Mesenchymal stem cell (in vitro differentiated cells and primary cell): Measurements from ENCODE around the gene CUEDC1.

Experiments used
- DNase-seq: peaks from one replicate; pipeline ENCODE4 v3.0.0-alpha.2; 2013
- H2AFZ ChIP-seq: one replicate; pipeline ENCODE4 v1.6.1; 2013; ENCODE audit warnings: low read depth, mild to moderate bottlenecking, control low read depth, inconsistent platforms, low read length, moderate library complexity
- H2AK5ac ChIP-seq: 2 replicates; pipeline ENCODE4 v1.6.1; 2013; ENCODE audit warnings: low read length, moderate library complexity, mild to moderate bottlenecking, inconsistent platforms; ENCODE audit not compliant: severe bottlenecking
- H2BK120ac ChIP-seq: one replicate; pipeline ENCODE4 v1.6.1; 2013; ENCODE audit warnings: low read depth, mild to moderate bottlenecking, inconsistent platforms, low read length, moderate library complexity
- H2BK12ac ChIP-seq, 2 experiments: one replicate each; pipeline ENCODE4 v1.6.1; 2013; ENCODE audit warnings: inconsistent platforms in 2 of 2, low read length in 2 of 2, mild to moderate bottlenecking in 2 of 2, moderate library complexity in 2 of 2, control low read depth in 1 of 2
- H2BK15ac ChIP-seq: one replicate; pipeline ENCODE4 v1.6.1; 2013; ENCODE audit warnings: mild to moderate bottlenecking, low read depth, inconsistent platforms; ENCODE audit not compliant: poor library complexity, severe bottlenecking
- H2BK5ac ChIP-seq: 2 replicates; pipeline ENCODE4 v1.6.1; 2013; ENCODE audit warnings: low read depth, mild to moderate bottlenecking, low read length, control low read depth, inconsistent platforms; ENCODE audit not compliant: poor library complexity, severe bottlenecking
- H3K14ac ChIP-seq, 2 experiments: one replicate each; pipeline ENCODE4 v1.6.1; 2013; ENCODE audit warnings: inconsistent platforms in 2 of 2, low read length in 2 of 2, control low read depth in 1 of 2, mild to moderate bottlenecking in 1 of 2, moderate library complexity in 1 of 2
- H3K18ac ChIP-seq, 2 experiments: one replicate each; pipeline ENCODE4 v1.6.1; 2013; ENCODE audit warnings: inconsistent platforms in 2 of 2, low read length in 2 of 2, control low read depth in 1 of 2, low read depth in 1 of 2, mild to moderate bottlenecking in 1 of 2
- H3K23ac ChIP-seq, 2 experiments: one replicate each; pipeline ENCODE4 v1.6.1; 2013; ENCODE audit warnings: inconsistent platforms in 2 of 2, low read length in 2 of 2, mild to moderate bottlenecking in 2 of 2, moderate library complexity in 2 of 2, control low read depth in 1 of 2
- H3K27ac ChIP-seq: 2 replicates; pipeline ENCODE4 v1.5.1; 2013; ENCODE audit warnings: mild to moderate bottlenecking, moderate library complexity, low read length, control low read depth, inconsistent platforms; ENCODE audit not compliant: poor library complexity, severe bottlenecking
- H3K27me3 ChIP-seq, 2 experiments: 2 replicates each; pipeline versions ENCODE4 v1.6.1 to v1.7.0; 2013; ENCODE audit warnings: low read length in 2 of 2, mild to moderate bottlenecking in 2 of 2, moderate library complexity in 2 of 2, control low read depth in 1 of 2, inconsistent platforms in 1 of 2; ENCODE audit not compliant: control insufficient read depth in 1 of 2, insufficient read depth in 1 of 2
- H3K36me3 ChIP-seq, 2 experiments: 2 replicates each; pipeline versions ENCODE4 v1.6.1 to v1.7.0; 2013; ENCODE audit warnings: low read length in 2 of 2, control low read depth in 1 of 2, inconsistent platforms in 1 of 2, low read depth in 1 of 2, mild to moderate bottlenecking in 1 of 2; ENCODE audit not compliant: insufficient read depth in 2 of 2, control insufficient read depth in 1 of 2
- H3K4ac ChIP-seq, 2 experiments: one replicate each; pipeline ENCODE4 v1.6.1; 2013; ENCODE audit warnings: inconsistent platforms in 2 of 2, low read length in 2 of 2, mild to moderate bottlenecking in 2 of 2, moderate library complexity in 2 of 2, control low read depth in 1 of 2, low read depth in 1 of 2
- H3K4me1 ChIP-seq: 2 replicates; pipeline ENCODE4 v1.6.1; 2013; ENCODE audit warnings: low read depth, low read length, control low read depth; ENCODE audit not compliant: control insufficient read depth, insufficient read depth
- H3K4me2 ChIP-seq: 2 replicates; pipeline ENCODE4 v1.6.1; 2013; ENCODE audit warnings: low read length, mild to moderate bottlenecking, inconsistent platforms; ENCODE audit not compliant: poor library complexity, severe bottlenecking
- H3K4me3 ChIP-seq, 2 experiments: 2 replicates each; pipeline versions ENCODE4 v1.5.1 to v1.7.0; 2013; ENCODE audit warnings: low read length in 2 of 2, mild to moderate bottlenecking in 2 of 2, control low read depth in 1 of 2, low read depth in 1 of 2; ENCODE audit not compliant: insufficient read depth in 1 of 2
- H3K79me1 ChIP-seq: replicated peaks from 2 replicates; pipeline ENCODE4 v1.6.1; 2013; ENCODE audit warnings: mild to moderate bottlenecking, control low read depth, low read length, inconsistent platforms; ENCODE audit not compliant: poor library complexity, severe bottlenecking
- H3K9ac ChIP-seq: 2 replicates; pipeline ENCODE4 v1.7.0; 2013; ENCODE audit warnings: mild to moderate bottlenecking, low read length, moderate library complexity
- H3K9me3 ChIP-seq: 2 replicates; pipeline ENCODE4 v1.7.0; 2013; ENCODE audit warnings: mild to moderate bottlenecking, low read length; ENCODE audit not compliant: control insufficient read depth
- H4K8ac ChIP-seq: one replicate; pipeline ENCODE4 v1.6.1; 2013; ENCODE audit warnings: inconsistent platforms, mild to moderate bottlenecking, low read length, moderate library complexity
- H4K91ac ChIP-seq: one replicate; pipeline ENCODE4 v1.6.1; 2013; ENCODE audit warnings: mild to moderate bottlenecking, low read length, inconsistent platforms
- WGBS: methylation state at CpG from one replicate; pipeline ENCODE4 v1.1.7; 2013; ENCODE audit warnings: mixed read lengths; 5-methylcytosine and 5-hydroxymethylcytosine counted together

Gene CUEDC1

DNA sequence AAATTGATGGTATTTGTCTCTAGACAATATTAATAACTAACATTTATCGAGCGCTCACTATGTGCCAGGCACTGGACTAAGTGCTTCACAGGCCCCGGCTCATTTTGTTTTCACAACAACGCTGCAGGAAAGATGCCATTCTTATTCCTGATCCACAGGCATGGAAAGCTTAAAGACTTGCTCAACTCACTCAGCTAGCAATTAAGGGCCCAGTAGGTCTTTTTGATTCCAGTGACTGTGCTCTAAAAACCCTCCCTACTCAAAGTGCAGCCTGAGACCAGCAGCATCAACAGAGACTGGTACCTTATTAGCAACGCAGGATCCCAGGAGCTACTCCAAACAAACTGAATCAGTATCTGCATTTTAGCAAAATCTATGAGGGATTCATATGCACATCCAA, 35.3 kb downstream of the CUEDC1 start:
- Histone ChIP-seq H3K79me1 (peaks cover 34% of the 10 kb centered on the region), H3K23ac (no peak overlapping the region), H2AK5ac (no peak overlapping the region), H3K18ac (no peak overlapping the region), H2BK12ac (no peak overlapping the region), H3K27ac (no peak overlapping the region), H3K36me3 (peaks cover 3 to 12% of the 10 kb centered on the region in 2 experiments), H2BK5ac (no peak overlapping the region), H3K9ac (no peak overlapping the region), H2BK15ac (no peak overlapping the region), H3K4me1 (peaks cover 29% of the 10 kb centered on the region), H3K27me3 (no peaks in the 10 kb centered on the region), H3K9me3 (no peaks in the 10 kb centered on the region), H2AFZ (no peak overlapping the region), H3K4ac (no peak overlapping the region), H3K4me2 (no peak overlapping the region), H4K8ac (no peak overlapping the region), H4K91ac (no peak overlapping the region), H2BK120ac (no peak overlapping the region), H3K4me3 (no peak overlapping the region), H3K14ac (no peak overlapping the region)
- WGBS, result 92% methylated on average over 5 of the region's 5 CpGs
- no peak for DNase-seq

DNA sequence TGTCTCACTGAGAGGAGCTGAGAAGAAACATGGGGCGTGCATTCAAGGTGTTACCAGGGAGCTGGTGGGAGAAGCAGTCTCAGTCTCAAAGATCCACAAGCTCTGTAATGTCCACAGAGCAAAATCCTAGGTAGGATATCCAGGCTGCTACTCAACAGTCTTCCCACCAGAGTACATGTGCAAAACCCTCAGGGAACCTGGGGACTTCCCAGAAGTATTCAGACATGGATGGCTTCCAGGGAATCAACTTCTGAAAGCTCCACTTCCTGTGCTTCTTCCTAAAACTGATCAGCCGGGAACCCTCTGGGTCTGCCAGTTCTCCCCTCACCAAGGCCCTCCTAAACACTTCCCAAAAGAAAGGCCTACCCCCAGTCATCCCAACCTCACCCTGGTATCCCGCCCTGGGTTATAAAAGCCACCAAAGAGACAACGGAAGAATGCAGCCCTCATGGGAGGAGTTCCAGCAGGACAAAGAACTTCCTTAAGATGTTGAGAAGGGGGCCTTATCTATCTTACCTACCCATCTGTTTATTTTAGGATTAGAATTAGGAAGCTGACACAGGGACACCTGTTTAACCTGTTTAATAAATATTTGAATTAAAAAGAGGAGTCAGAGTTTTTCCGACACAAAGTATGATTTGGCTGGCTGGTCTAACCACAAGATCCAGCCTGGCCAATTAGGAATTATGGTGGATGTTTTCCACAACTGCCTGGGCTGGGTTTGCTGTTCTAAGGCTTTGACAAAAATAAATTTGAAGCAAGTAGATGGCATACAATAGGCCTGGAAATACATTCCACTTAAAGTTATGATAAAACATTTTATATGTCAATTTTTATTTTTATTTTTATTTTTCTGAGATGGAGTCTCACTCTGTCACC, 37.0 kb downstream of the CUEDC1 start:
- H2BK12ac ChIP-seq, result peak overlapping the region in 1 of 2 experiments; percentile 80
- peak overlapping the region in 1 of 2 experiments; percentile 11 for H3K4ac ChIP-seq
- no peaks in the 10 kb centered on the region for H3K9me3 ChIP-seq
- peak overlapping the region in 1 of 2 experiments; percentile 67 for H3K18ac ChIP-seq
- H3K4me3 ChIP-seq, result no peak overlapping the region
- H3K36me3 ChIP-seq, result peaks cover 3 to 9% of the 10 kb centered on the region in 2 experiments
- no peak overlapping the region for H3K23ac ChIP-seq
- no peaks in the 10 kb centered on the region for H3K27me3 ChIP-seq
- H3K27ac ChIP-seq, result no peak overlapping the region
- peak overlapping the region; percentile 10 for H4K91ac ChIP-seq
- no peak overlapping the region for H2AFZ ChIP-seq
- no peak overlapping the region for H2BK5ac ChIP-seq
- peak overlapping the region; percentile 24 for H2BK120ac ChIP-seq
- H3K79me1 ChIP-seq, result peaks cover 46% of the 10 kb centered on the region
- 67% methylated on average over 3 of the region's 5 CpGs for WGBS
- no peak overlapping the region for H4K8ac ChIP-seq
- peak overlapping the region; percentile 5 for H2AK5ac ChIP-seq
- peaks cover 32% of the 10 kb centered on the region for H3K4me1 ChIP-seq
- H3K9ac ChIP-seq, result peak overlapping the region; percentile 19
- H2BK15ac ChIP-seq, result no peak overlapping the region
- DNase-seq, result peak; percentile 56
- H3K14ac ChIP-seq, result no peak overlapping the region
- H3K4me2 ChIP-seq, result no peak overlapping the region

GRCh38 chr17:57916925-57917858, 38.0 kb downstream of the CUEDC1 start:
- H3K27me3 ChIP-seq, result no peaks in the 10 kb centered on the region
- no peak overlapping the region for H3K4me2 ChIP-seq
- no peak overlapping the region for H3K23ac ChIP-seq
- H2AFZ ChIP-seq, result no peak overlapping the region
- no peak for DNase-seq
- H3K4me1 ChIP-seq, result peaks cover 32% of the 10 kb centered on the region
- H3K18ac ChIP-seq, result peak overlapping the region in 1 of 2 experiments; percentile 67
- no peak overlapping the region for H3K14ac ChIP-seq
- H3K9ac ChIP-seq, result no peak overlapping the region
- no peak overlapping the region for H3K27ac ChIP-seq
- H2BK15ac ChIP-seq, result no peak overlapping the region
- peaks cover 47% of the 10 kb centered on the region for H3K79me1 ChIP-seq
- 86% methylated on average over 9 of the region's 9 CpGs for WGBS
- H3K9me3 ChIP-seq, result no peaks in the 10 kb centered on the region
- H4K91ac ChIP-seq, result no peak overlapping the region
- no peak overlapping the region for H2BK120ac ChIP-seq
- no peak overlapping the region for H3K4me3 ChIP-seq
- H4K8ac ChIP-seq, result peak overlapping the region; percentile 16
- H3K4ac ChIP-seq, result peak overlapping the region in 1 of 2 experiments; percentile 34
- peaks cover 3 to 7% of the 10 kb centered on the region in 2 experiments for H3K36me3 ChIP-seq
- peak overlapping the region in 1 of 2 experiments; percentile 80 for H2BK12ac ChIP-seq
- H2BK5ac ChIP-seq, result no peak overlapping the region
- peak overlapping the region; percentile 5 for H2AK5ac ChIP-seq
